ELF-1 (cell line): ENCODE measurements around the gene TOMM40.
"Not testable (repeated sequence)": the region's sequence is repeated elsewhere in the genome, so short reads cannot be mapped to it uniquely, and the experiment has no call there.

Experiments used
- DNase-seq: peaks from one replicate; pipeline ENCODE4 v3.0.0-alpha.2; 2016; ENCODE audit warnings: low read depth, low spot score

TOMM40 gene

GRCh38 chr19:44871809-44872208 lies 19.2 kb upstream of the TOMM40 start:
- no peak for DNase-seq

- DNase-seq, result no peak
Observed at GRCh38 chr19:44872661-44873060, 18.4 kb upstream of the TOMM40 start.

DNA sequence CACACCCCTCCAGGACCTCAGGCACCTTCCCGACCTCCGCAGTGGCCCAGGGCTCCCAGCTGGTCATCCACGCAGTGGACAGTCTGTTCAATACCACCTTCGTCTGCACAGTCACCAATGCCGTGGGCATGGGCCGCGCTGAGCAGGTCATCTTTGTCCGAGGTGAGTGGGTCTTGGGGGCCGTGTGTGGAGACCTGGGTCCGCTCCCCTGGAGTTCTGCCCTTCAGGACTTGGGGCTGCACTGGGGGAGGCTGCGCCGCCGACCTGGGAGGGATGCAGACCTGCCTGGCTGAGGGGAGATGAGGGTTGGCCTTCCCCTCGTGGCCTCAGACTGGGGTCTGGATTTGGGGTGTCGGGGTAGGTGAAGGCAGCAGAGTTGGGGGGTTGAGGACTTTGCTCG lies 16.7 kb upstream of the TOMM40 start:
- no peak for DNase-seq

- DNase-seq, result peak; percentile 71
Observed at GRCh38 chr19:44875666-44876451, 15.2 kb upstream of the TOMM40 start.

DNA sequence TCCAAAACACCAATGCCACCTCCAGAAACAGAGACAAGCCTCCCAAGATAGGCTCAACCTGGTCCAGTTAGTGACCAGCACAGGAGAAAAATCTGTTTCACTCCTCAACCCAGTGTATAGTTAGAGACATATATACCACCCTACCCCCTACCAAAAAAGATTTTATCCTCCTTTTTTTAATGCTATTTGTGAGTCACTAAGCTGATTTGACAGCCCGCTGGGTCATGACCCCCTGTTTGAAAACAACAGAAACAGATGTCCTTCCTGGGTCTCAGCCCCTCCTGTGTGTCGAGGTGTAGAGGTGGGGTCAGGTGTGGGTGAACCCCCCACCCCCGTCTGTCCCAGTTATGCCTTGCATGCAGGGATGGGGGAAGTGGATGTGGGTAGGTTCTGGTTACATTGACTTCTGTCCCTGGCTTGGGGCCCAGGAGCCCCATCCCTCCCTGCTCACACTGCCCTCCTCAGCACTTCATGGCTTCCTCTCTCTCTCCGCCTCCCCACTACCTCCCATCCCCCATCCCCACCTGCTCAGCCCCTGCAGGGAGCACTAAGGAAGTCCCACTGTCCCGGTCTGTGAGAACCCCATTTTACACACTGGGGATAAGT lies 14.0 kb upstream of the TOMM40 start:
- DNase-seq, result no peak

DNA sequence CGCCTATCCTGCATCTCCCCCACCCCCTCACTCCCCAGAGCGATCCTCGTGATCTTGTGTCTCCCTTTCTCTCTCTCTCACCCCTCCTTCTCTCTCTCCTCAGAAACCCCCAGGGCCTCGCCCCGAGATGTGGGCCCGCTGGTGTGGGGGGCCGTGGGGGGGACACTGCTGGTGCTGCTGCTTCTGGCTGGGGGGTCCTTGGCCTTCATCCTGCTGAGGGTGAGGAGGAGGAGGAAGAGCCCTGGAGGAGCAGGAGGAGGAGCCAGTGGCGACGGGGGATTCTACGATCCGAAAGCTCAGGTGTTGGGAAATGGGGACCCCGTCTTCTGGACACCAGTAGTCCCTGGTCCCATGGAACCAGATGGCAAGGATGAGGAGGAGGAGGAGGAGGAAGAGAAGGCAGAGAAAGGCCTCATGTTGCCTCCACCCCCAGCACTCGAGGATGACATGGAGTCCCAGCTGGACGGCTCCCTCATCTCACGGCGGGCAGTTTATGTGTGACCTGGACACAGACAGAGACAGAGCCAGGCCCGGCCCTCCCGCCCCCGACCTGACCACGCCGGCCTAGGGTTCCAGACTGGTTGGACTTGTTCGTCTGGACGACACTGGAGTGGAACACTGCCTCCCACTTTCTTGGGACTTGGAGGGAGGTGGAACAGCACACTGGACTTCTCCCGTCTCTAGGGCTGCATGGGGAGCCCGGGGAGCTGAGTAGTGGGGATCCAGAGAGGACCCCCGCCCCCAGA lies 12.8 kb upstream of the TOMM40 start:
- peak; percentile 47 for DNase-seq

GRCh38 chr19:44879309-44880065 lies 11.6 kb upstream of the TOMM40 start:
- peak; percentile 34 for DNase-seq

GRCh38 chr19:44882063-44882462 lies 9.0 kb upstream of the TOMM40 start:
- DNase-seq, result no peak

- DNase-seq, result not testable (repeated sequence)
Observed at GRCh38 chr19:44882619-44883397, 8.2 kb upstream of the TOMM40 start.

DNA sequence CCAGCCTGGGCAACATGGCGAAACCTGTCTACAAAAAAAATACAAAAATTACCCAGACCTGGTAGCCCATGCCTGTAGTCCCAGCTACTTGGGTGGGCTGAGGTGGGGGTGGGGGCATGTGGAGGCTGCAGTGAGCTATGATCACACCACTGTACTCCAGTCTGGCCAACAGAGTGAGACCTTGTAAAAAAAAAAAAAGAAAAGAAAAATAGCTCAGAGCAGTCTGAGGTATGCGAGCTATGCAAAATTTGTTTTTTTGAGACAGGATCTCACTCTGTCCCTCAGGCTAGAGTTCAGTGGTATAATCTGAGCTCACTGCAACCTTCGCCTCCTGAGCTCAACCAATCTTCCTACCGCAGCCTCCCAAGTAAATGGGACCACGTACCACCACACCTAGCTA lies 7.1 kb upstream of the TOMM40 start:
- DNase-seq, result no peak

DNA sequence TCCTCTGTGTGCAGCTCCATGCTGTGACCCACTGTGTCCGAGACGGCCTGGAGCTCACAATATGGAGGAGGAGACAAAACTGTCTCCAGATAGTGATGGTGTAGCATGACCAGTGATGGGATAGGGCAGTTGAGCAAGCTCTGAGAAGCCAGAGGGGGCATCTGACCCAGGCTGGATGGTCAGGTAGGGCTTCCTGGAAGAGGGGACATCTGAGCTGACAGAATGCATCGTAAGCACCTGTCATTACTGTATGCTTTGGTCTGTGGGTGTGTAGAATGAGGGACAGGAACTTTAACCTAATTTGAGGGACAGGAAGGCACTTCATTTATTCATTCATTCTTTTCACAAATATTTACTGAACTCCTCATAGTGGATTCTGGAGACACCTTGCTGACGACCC lies 6.5 kb upstream of the TOMM40 start:
- DNase-seq, result no peak

- DNase-seq, result no peak
Observed at GRCh38 chr19:44886141-44886540, 4.9 kb upstream of the TOMM40 start.

GRCh38 chr19:44887648-44888047 lies 3.4 kb upstream of the TOMM40 start:
- no peak for DNase-seq

DNA sequence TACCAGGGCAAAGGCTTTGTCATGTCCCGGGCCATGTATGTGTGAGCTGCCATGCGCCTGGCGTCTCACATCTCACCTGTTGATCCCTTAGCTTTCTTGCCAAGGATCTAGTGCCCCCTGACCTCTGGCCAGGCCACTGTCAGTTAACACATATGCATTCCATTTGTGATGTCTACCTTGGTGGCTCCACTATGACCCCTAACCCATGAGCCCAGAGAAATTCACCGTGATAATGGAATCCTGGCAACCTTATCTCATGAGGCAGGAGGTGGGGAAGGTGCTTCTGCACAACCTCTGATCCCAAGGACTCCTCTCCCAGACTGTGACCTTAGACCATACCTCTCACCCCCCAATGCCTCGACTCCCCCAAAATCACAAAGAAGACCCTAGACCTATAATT lies 2.7 kb upstream of the TOMM40 start:
- not testable (repeated sequence) for DNase-seq

DNA sequence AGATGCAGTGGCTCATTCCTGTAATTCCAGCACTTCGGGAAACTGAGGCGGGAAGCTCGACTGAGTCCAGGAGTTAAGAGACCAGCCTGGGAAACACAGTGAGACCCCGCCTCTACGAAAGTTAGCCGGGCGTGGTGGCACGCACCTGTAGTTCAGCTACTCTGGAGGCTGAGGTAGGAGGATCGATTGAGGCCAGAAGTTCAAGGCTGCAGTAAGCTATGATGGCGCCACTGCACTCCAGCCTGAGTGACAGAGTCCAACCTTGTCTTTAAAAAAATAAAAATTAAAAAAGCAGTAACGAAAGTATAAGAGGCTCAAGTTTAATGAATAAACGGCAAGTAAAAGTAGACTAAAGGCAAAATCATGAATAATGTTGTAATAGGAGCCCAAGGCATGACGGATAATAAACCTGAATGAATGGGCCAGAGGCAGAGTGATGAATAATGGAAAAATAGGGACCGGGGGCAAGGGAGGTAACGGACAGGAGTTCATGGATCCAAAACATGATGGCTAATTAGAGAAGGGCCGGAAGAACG lies 1.2 kb upstream of the TOMM40 start:
- no peak for DNase-seq

- DNase-seq, result peak; percentile 100
Observed at GRCh38 chr19:44890366-44891015, 563 bp upstream of the TOMM40 start.

GRCh38 chr19:44892932-44893331 lies 1.9 kb downstream of the TOMM40 start:
- no peak for DNase-seq

GRCh38 chr19:44893332-44894051 lies 2.4 kb downstream of the TOMM40 start:
- no peak for DNase-seq

DNA sequence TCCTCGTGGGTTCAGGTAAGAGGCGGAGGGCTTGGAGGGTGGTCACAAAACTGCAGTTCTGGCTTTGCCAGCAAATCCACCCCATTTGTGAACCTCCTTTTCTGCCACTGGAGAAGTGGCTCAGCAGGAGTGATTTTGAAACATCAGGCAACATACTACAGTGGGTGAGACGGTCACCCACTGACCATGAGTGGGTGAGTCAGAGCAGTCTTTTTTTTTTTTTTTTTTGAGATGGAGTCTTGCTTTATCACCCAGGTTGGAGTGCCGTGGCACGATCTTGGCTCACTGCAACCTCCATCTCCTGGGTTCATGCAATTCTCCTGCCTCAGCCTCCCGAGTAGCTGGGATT lies 3.0 kb downstream of the TOMM40 start:
- DNase-seq, result no peak

- no peak for DNase-seq
Observed at GRCh38 chr19:44894946-44895345, 3.9 kb downstream of the TOMM40 start.
